NCI-H128 (cell line): ENCODE results near the gene ANK3.

Experiments used
- DNase-seq: peaks from one replicate; lab custom pipeline; 2025; ENCODE audit not compliant: unreplicated experiment; lab: John Stamatoyannopoulos, UW

The ANK3 gene

GRCh38 chr10:60389413-60390025 lies at the start of gene ANK3:
Gene ANK3, minus strand, starts transcription at chr10:60389875. Its CDS starts 337 bp downstream, at chr10:60389538.
- no peak for DNase-seq

DNA sequence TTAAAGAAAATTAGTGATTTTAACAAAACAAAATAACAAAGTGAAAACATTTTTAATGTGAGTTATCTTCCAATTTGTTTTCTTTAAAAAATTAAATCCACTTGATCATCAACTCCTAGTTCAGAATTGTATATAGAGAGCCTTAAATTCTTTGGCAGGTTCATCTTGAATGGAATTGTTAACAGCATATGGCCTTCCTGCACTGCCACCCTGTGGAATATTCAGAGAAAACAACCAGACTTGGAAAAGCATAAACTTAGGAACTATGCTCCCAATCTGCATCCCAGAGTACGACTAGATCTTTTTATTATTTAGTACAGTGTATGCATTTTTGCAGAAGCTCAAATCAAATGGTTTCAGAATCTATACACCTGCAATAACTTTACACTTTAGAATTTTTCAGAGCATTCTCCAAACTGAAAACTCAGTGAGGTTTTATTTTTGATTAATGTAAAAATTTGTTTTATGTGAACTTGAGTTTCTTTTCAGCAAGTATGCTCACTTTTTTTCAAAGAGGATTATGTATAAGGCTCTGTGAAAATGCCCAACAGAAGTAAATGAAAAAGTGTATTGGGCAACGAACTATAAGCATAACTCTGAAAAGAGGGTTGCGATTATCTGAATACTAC lies 44.9 kb upstream of the ANK3 start:
- DNase-seq: peak; percentile 1

- no peak for DNase-seq
Measured at GRCh38 chr10:60433684-60434083, 44.0 kb upstream of the ANK3 start.

DNA sequence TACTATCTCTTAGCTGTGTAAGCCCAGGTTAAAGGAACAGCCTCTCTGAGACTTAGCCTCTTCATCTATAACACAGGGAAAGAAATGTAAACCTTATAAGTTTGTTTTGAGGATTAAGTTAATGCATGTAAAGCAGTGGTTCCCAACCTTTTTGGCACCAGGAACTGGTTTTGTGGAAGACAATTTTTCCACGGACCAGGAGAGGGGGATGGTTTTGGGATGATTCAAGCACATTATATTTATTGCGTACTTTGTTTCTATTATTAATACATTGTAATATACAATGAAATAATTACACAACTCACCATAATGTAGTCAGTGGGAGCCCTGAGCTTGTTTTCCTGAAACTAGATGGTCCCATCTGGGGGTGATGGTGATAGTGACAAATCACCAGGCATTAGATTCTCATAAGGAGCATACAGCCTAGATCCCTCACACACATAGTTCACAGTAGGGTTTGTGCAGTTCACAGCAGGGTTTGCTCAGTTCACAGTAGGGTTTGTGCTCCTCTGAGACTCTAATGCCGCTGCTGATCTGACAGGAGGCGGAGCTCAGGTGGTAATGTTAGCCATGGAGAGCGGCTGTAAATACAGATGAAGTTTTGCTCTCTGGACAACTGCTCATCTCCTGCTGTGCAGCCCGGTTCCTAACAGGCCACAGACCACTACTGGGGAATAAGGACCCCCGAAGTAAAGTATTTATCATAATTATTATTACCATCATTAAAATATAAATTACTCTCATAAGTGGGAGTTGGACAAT lies 41.3 kb upstream of the ANK3 start:
- DNase-seq: no peak

DNA sequence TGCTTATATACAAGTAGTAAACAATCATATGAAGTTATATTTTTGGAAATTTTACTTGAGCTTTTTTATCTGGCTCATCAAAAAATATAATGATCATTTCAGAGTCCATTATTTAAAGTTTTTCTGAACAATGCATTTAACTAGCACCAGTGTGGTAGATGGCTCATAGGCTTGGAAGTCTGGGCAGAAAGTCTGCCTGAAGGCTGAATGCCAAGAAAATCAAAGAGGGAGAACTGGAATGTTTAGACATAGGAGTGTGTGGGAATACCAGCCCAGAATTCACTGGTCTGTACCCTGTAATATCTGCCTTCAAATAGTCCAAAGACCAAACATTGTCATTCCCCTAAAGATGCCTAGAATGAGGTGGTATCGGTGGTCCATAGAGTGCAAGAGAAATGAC lies 40.3 kb upstream of the ANK3 start:
- no peak for DNase-seq

DNA sequence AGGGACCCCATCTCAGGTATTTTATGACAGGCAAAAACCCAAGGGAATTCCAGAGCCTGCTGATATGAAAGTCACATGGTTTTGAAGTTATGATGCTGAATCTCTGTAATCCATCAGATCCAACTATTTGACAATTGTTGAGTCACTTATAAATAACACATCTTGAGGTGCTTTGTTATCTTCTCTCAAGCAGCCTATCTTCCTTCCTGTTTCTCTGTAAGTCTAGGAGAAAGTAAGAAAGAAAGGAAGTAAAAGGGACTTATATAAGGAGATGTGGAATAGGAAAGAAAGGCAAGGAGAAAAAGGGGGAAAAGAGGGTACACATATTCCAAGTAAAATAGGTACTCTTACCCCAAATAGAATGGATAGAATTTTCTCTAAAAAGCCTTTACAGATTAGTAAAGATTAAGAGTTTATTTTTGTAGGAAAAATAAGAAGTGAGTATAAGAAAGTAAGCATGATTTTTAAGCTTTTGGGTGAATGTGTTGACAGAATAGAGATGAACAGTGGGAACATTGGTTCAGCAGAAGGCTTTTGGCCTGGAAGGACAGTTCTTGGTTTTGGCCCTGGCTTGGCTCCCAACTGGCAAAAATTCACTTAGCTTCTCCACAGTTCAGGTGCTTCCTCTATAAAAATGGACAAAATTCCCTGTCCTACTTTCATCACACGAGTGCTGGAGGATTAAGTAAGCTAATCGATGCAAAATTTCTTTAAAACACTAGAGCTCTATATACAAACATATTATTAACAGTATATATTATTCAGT lies 39.6 kb upstream of the ANK3 start:
- DNase-seq: no peak

GRCh38 chr10:60428387-60428737 lies 38.7 kb upstream of the ANK3 start:
- DNase-seq: no peak

DNA sequence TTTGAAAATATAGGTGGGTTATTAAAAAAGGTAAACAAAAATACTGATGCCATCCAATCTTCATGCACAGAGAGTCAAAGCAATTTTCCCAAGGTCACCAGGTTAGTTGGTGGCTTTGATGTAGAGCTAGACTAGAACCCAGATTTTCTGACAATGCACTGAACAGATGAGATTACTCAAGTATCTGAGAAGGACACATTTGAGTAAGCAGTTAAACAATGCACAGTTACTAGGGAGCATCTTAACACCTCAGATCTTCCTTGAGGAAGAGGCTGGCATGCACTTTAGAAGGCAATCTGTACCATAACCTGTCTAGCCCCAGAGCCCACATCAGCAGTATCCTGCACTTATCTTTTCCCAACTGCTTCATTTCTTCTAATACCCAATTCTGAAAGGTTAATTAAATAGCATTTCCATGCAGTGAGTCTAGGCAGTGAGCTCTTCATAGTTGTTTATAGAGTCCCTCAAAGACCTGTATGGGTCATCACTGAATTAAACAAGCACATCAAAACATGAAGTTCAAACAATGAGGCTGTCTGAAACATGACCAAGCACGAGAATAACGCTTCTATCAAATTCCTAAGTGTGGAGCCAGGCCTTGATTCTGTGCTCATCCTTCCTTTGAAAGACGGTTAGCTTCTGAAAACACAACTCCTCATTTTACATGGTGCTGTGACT lies 38.2 kb upstream of the ANK3 start:
- DNase-seq: no peak

- DNase-seq: no peak
Measured at GRCh38 chr10:60427148-60427547, 37.5 kb upstream of the ANK3 start.

DNA sequence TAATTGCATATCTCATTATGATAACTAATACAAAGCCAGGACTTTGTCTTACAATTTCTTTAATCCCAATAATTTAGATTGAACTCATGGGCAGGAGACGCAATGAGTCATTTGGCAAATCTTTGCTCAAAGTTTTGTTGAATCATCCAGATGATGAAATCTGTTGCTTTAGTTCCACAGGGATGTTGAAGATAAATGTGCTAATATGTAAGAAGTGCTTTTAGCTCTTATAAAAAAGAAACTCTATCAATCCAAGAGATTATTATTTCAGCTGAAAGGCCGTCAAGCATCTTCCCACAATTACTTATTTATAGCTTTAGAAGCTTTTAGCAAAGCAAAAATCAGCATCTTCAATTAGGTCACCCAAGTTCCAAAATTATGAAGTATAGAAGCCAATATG lies 36.8 kb upstream of the ANK3 start:
- DNase-seq: no peak

DNA sequence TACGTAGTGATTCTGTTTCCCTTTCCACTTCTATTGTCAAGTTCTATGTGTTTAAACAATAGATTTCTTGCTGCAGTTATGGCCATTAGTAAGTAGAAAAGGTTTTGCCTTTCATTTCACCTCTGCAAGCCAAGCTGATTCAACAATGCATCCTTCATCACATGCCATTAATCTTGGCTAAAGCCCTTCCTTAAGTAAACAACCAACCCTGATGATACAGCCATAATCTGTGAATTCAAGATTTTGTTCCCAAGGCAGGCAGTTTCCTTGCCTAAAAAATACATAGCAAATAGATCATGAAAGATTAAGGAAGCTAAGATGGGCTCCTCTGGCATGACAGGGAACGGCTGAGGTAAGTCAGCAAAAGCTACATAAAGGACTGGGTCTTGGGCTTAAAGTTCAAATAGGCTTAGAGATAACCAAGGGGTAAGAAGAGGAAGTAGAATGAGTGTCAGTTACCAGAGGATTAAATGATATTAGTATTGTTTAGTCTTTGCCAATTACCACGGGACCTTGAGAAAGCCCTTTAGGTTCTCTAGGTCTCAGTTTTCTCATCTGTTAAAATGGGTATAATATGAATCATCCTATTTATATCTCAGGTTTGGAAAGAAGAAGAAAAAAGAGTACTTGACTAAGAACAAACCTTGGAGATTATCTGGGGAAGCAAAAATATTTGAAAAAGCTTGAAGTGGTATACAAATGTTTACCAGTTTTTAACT lies 35.9 kb upstream of the ANK3 start:
- no peak for DNase-seq

- DNase-seq: no peak
Measured at GRCh38 chr10:60424971-60425370, 35.3 kb upstream of the ANK3 start.

- DNase-seq: no peak
Measured at GRCh38 chr10:60423920-60424319, 34.2 kb upstream of the ANK3 start.

- DNase-seq: no peak
Measured at GRCh38 chr10:60422809-60423208, 33.1 kb upstream of the ANK3 start.

DNA sequence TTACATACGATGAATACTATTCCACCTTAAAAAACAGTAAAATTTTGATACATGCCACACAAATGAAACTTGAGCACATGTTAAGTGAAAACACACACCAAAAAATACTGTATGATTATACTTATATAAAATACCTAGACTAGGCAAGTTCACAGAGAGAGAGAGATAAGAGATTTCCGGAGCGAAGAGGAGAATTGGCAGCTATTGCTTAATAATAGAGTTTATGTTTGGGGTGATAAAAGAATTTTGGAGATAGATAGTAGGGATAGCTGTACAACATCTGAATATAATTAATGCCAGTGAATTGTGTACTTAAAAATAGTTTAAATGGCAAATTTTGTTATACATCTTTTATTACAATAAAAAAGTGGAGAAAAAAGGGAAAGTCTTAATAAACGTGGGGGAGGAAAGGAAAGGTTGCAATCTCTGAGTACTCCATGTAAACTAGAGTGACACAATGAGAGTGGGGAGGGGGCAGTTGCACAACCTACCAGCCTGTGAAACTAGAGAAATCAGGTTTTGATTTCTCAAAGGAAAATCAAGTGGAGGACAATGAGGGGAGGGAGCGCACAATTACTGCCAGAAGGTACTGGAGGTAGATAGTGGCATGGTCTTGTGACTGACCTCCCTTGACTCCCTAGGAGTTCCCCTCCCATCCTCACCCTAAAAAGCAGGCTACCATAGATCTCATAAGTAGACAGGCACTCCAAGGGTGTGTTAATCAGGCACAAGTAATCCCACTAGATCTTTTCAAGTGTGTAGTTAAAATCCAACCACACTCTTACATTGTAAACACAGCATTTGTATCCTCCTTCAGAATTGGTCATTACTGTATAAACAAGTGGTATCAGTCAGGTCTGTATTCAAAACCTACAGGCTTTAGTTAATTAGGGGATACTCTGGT lies 31.6 kb upstream of the ANK3 start:
- no peak for DNase-seq

DNA sequence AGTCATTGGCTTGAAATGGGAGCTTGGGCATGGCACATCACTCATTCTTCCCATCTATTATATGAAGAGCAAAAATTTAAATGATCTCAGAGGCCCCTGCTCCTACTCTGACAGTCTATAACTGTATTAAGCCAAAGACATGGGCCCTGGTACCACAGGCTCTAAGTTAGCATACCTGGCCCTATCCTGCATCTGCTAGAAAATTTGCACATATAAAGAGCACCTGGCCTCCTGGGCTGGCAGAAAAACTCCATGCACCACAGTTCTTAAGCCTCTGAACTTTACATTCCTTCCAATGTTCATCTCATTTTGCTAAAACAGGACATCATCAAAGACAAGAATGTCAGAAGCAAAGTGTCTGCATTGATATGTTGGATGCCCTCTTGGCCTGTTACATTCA lies 29.6 kb upstream of the ANK3 start:
- DNase-seq: no peak

DNA sequence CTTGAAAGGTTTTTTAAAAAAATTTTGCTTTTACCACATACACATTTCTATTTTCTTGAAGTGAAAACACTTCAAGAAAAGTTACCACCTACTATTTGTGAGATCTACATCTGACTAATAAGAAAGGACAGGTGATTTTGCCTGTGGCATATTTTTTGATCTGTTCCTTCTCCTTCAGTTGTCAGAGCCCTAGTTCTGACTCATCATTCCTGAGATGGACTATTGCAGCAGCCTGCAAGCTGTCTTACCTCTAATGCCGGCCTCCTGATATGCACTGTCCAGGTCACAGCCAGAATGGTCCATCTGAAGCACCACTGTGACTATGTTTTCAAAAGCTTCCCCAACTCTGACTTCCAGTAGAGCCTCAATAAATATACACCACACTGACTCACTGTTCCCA lies 28.2 kb upstream of the ANK3 start:
- no peak for DNase-seq

DNA sequence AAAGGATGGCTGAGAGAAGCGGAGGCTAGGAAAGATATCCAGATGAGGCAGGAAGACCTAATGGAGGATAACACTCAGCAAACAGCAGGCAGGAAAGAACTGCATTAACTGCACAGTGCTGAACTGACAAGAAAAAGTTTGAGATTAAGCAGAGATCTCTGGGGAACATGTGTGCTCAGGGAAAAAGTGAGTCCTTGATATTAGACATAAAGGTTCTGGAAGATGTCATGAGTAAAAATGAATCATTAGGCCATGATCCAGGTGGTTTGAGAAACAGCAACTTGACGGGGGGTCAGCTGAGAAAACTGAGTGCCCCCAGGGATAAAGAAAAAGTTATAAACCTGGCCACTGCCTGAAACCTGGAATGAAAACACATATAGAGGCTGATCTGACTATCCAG lies 27.3 kb upstream of the ANK3 start:
- no peak for DNase-seq

- DNase-seq: no peak
Measured at GRCh38 chr10:60414877-60415585, 25.4 kb upstream of the ANK3 start.
